Bone marrow (tissue), 2 donors: ENCODE results near the gene REP15.
"Not testable (repeated sequence)": the region's sequence is repeated elsewhere in the genome, so short reads cannot be mapped to it uniquely, and the experiment has no call there.

ENCODE experiments used
- DNase-seq, 2 donors: peaks; one replicate each; lab custom pipeline; 2025; lab: John Stamatoyannopoulos, UW

REP15 gene

DNA sequence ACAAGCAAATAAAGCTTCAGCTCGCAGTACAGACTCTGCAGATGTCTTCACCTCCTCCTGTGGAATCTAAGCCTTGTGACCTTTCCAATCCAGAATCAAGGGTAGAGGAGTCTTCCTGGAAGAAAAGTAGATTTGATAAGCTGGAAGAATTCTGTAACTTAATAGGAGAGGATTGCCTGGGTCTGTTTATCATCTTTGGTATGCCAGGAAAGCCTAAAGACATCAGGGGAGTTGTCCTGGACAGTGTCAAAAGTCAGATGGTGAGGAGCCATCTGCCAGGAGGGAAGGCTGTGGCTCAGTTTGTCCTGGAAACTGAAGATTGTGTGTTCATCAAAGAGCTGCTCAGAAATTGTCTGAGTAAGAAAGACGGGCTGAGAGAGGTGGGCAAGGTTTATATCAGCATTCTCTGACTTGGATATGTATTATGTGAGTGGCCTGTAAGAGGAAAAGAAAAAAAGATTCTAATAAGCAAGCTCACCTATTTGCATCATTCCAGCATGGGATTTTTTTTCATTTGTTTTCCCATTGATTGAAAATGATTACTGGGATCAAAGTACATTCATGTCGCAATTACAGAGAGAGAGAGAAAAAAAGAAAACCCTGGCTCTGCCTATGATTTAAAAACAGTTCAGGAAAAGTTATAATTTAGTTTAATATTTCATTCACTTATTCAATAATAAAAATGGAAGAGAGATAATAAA lies 767 bp downstream of the REP15 start:
- no peak for DNase-seq

DNA sequence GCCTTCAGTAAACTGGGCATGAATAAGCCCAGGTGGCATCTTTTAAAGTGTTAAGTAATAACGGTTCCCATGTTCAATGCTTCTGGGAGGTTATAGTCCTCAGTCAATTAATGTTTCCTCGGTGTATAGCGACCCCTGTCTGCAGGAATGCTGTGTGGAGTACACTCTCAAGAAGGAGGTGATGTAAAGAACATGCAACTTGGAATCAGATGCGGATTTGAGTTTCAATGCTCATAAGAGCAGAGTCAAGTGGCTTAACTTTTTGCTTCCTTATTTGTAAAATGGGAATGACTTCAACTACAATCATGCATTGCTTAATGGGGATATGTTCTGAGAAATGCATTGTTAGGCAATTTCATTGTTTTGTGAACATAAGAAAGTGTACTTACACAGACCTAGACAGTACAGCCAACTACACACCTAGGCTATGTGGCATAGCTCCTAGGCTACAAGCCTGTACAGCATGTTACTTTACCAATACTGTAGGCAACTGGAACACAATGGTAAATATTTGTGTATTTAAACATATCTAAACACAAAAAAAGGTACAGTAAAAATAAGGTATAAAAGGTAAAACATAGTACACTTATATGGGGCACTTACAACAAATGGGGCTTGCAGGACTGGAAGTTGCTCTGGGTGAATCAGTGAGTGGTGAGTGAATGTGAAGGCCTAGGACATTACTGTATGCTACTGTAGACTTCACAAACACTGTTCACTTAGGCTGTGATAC lies 7.6 kb downstream of the REP15 start:
- peak; percentile 4 to 52 for DNase-seq

DNA sequence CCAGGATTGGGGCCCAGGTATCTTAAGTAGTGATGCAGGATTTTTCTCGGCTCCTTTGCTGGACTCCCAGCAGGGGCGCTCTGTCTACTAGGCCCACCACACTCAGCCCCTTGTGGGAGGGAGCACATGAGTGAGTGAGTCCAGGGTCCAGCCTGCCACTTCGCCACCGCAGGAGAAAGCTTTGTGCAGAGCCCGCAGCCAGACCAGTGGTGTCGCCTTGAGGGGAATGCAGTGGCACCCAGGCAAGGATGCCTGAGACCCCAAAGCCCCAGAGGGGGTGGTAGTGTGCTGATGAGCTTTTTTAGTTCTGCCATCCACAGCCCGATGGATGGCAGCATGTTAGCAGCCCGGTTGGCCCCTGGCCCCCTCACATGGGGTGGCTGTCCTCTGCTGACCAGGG lies 9.0 kb downstream of the REP15 start:
- DNase-seq: no peak

DNA sequence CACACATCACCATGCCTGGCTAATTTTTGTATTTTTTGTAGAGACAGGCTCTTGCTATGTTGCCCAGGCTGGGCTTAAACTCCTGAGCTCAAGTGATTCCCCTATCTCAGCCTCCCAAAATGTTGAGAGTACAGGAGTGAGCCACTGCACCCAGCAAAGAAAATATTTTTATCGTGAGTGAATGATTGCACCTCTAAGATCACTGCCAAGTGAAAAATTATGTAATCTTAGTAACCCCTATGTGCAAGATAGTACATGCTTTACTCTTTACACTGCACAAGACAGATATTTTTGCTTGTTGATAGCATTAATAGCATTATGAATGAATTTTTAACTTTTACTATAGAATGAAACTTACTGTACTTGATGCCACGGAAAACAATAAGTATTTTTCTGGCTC lies 11.0 kb downstream of the REP15 start:
- no peak for DNase-seq

DNA sequence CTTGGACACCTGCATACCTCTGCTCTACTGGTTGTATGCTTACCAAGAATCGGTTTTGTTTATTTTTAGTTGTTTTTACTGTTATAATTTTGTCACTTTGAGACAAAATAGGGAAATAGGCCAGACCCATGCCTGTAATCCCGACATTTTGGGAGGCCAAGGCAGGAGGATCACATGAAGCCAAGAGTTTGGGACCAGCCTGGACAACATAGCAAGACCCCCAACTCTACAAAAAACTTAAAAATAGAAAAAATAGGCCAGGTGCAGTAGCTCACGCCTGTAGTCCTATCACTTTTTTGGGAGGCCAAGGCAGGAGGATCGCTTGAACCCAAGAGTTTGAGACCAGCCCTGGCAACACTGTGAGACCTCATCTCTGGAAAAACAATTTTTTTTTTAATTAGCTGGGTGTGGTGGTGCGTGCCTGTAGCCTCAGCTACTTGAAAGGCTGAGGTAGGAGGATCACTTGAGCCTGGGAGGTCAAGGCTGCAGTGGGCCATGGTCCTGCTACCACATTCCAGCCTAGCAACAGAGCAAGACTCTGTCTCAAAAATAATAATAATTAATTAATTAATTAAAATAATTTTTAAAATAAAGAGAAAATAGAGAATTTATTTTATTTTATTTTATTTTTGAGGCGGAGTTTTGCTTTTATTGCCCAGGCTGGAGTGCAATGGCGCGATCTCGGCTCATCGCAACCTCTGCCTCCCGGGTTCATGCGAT lies 13.1 kb downstream of the REP15 start:
- no peak for DNase-seq

DNA sequence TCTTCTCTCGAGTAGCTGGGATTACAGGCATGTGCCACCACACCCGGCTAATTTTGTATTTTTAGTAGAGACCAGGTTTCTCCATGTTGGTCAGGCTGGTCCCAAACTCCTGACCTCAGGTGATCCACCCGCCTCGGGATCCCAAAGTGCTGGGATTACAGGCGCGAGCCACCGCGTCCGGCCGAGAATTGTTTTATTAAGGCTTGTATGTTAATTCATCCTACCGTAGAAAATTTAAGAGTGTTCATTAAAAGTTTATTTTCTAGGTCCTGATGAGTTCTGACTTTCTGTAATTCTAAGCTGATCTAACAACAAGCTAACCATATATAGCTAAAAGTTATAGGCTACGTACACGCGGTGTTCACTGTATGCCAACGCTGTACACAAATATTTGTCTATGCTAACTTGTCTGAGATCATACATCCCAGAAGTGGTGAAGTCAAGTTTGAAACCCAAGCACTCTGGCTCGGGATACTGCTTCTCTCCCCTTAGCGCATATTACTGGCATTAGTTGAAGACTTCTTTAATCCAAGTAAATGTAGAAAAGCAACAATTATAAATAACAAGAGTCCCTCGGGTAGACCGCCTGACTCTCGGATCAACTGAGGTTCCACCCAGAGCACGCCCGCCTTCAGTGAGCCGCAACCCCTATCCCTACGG lies 13.8 kb downstream of the REP15 start:
- no peak for DNase-seq

DNA sequence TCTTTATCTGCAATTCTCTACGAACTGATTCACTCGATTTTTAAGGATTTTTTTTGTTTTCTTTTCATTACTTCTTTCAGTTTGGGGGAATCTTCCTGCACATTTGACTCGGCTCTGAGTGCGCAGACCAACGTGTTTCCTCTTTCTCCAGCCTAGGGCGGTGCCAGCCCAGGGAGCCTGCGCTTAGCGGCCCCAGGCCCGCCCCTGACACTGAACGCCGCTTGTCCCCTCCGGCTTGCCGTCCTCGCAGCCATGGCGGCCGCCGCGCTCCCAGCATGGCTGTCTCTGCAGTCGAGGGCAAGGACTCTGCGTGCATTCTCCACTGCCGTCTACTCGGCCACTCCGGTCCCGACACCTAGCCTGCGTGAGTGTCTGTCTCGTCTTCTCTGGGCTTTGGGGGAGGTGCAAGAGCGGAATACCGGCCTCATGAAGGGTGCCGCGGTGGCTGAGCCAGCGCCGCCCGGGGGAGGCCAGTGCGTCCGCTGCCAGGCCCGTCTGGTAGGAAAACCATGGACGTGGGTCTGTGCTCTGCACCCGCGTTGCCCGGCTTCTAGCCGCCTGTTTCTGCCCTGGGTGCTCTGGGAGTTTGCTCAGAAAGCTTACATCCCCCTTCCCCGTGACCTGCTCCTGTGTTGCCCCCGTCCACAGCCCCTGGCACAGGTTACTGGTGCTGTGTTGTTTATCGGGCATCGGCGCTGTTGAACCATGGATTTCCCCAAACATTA lies 14.5 kb downstream of the REP15 start, which contains the start of gene MRPS35:
Gene MRPS35, plus strand, starts transcription at position 241 of the 725 bp plus-strand sequence. Its CDS starts 12 bp downstream, at position 253.
- DNase-seq: peak; percentile 81 to 90

DNA sequence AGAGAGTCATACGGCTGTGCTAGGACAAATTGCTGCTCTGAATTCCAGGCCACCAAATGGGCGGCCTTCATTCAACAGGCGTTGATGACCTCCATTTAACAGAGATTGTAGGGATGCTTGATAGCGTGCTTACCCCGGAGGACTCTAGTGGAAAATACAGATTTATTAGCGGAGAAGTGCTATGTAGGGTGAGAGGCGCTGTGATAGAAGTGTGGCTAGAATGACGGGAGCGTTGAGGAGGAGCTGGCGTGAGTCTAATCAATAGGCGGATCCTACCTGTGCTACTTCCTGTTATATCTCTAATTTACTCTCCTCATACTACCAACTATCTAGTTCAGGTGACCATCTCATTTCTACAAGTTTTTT lies 15.1 kb downstream of the REP15 start:
- no peak for DNase-seq

DNA sequence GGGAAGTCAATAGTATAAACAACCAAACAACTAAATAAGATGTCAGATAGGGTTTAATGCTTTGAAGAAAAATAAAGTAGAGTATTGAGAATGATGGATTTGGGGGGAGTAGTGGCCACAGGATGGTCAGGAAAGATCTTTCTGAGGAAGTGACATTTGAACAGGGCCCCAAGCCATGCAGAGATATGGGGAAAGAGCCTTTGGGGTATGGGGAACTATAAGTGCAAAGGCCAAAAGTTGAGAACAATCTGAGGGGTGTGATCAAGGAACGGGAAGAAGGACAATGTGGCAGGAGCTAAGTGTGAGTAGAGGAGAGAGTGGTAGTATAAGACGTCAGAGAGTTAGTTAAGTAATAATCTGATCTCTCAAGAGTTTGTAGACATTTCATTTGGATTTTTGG lies 15.7 kb downstream of the REP15 start:
- no peak for DNase-seq

DNA sequence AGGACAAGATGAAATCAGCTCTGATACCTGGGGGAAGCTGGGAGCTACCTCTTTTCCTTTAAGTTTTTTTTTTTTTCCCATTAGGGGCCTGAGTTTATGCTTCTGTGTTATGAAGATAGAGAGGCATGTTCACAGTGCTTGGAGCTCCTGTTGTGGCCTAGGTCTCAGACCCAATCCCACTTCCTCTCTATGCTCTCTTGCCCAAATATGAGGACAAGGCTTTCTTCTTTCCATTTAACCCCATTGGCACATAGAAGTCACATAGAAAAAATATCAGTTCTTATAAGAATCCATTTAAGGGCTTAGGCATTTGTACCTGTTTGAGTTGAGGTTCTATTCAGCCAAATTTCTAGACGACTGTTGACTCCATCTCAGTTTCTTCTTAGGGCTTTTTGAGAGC lies 27.0 kb downstream of the REP15 start:
- DNase-seq: no peak

DNA sequence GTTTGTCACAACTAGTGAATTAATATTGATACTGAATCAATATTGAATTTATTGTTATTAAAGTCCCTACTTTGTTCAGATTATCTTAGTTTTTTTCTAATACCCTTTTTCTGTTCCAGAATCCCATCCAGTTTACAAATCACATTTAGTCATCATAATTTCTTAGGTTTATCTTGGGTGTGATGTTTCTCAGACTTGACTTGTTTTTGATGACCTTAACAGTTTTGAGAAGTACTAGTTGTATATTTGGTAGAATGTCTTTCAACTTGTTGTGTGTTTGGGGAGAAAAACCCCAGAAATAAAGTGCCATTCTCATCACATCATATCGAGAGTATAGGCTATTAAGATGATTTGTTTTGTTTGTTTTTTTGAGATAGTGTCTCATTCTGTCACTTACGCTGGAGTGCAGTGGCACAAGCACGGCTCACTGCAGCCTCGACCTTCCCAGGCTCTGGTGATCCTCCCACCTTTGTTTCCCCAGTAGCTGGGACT lies 33.9 kb downstream of the REP15 start:
- DNase-seq: no peak

DNA sequence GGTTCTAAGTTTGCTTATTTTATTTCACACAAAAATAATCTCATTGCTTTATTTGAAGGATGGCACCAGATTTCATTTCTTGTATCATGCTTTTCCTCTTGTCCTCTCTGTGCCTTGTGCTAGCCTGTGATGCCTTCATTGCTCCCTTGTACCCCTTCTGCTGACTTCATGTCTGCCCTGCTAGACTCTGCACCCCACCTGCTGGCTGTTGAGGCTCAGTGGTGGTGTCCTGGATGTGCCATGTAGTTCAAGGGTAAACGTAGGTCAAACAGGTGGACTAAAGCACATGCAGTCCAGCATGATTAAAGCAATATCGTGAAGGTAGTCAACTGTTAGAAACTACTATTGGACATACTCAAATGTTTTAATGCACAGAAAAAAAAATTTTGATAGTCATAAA lies 36.0 kb downstream of the REP15 start:
- DNase-seq: no peak

DNA sequence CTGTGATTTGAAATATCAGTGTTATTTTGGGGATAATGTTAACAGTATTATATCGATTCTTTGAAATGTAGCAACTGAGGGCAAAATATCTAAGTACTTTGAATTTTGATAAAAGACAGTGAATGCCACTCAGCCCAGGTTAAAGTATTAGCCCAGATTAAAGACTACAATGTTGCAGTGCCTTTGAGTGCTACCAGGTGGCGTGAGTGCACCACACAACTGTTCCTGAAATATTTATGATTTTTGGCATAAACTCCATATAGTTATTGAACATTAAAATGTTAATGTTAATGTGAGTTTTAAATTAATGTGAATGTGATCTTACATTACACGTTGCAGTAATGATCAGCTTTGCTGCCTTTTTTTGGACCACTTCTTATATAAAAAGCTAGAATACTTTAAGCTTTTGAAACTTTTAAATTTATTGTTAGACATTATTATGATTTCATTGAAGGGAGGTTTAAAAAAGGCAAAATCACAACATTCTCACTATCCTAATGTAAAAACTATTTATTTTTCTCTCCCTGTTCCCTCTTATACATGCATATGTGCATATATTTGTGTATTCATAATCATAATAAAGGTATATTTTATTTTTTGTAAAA lies 36.9 kb downstream of the REP15 start:
- peak in 1 of 2 donors; percentile 19 for DNase-seq

DNA sequence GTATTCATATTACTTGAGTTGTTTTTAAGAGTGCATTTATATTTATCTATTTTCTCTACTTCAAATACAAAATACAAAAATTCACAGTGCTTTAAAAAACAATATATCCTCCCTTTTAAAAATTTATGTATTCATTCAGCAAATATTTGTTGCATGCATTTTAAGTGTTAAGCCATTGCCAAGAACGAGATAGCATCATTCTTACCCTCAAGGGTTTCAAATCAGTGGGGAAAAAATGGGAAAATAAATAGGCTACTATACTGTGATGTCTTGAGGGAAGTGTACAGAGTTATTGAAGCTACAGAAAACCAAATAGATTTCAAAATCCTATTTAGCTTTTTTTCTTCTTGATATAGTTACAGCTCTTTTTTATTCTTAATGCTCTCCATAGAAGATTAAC lies 37.5 kb downstream of the REP15 start:
- no peak for DNase-seq

DNA sequence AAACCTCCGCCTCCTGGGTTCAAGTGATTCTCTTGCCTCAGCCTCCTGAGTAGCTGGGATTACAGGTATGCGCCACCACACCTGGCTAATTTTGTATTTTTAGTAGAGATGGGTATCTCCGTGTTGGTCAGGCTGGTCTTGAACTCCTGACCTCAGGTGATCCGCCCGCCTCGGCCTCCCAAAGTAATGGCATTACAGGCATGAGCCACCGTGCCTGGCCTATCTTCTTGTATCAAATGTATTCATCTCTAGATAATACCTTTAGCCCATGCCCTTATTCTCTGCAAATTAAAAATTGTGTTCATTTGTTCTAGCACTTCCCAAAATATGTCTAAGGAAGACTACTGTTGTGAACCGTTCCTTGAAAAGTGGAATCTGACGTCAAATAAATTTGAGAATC lies 38.1 kb downstream of the REP15 start:
- DNase-seq: not testable (repeated sequence)

DNA sequence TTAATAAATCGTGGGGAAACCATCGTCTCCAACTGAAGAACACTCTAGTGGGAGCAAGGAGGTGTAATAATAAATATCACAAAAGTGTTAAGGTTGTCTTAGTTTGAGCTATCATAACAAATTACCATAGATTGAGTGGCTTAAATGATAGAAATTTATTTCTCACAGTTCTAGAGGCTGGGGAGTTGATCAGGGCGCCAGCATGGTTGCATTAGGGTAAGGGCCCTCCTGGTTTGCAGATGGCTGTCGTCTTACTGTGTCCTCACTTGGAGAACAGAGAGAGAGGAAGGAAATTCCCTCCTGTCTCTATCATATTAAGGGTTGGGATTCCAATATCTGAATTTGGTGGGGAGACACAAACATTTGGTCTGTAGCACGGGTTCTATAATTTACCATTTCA lies 47.4 kb downstream of the REP15 start:
- no peak for DNase-seq

DNA sequence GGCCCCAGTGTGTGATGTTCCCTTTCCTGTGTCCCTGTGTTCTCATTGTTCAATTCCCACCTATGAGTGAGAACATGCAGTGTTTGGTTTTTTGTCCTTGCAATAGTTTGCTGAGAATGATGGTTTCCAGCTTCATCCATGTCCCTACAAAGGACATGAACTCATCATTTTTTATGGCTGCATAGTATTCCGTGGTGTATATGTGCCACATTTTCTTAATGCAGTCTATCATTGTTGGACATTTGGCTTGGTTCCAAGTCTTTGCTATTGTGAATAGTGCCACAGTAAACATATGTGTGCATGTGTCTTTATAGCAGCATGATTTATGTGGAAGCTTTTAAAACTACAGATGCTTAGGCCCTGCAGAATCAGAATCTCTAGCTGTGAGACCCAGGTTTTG lies 49.5 kb downstream of the REP15 start:
- not testable (repeated sequence) for DNase-seq
